CD14-positive monocyte (primary cell): Measurements from ENCODE around the gene DCDC2. TPM values are rescaled to one million over a fixed set of nuclear protein-coding genes. Genes with fewer than 3 reads are reported as not detected.

Source experiments
- DNase-seq, 3 donors: peaks; one replicate each; pipeline ENCODE4 v3.0.0-alpha.2; 2011 to 2022
- H2AFZ ChIP-seq: 2 replicates; pipeline ENCODE4 v1.6.0; 2012; ENCODE audit warnings: mild to moderate bottlenecking, low read depth, low read length, inconsistent platforms; ENCODE audit not compliant: insufficient read depth, poor library complexity, severe bottlenecking
- H3K27ac ChIP-seq, 2 donors: 1 replicate in 1 of 2; 2 replicates in 1 of 2; pipeline ENCODE4 v1.5.1; 2012 to 2013; ENCODE audit warnings: low read length in 2 of 2, control low read depth in 1 of 2, inconsistent platforms in 1 of 2, low read depth in 1 of 2, mild to moderate bottlenecking in 1 of 2
- H3K27me3 ChIP-seq, 2 donors: one replicate each; pipeline versions ENCODE4 v1.6.0 to v1.6.1; 2011 to 2013; ENCODE audit warnings: low read length in 2 of 2; ENCODE audit not compliant: control insufficient read depth in 2 of 2, insufficient read depth in 2 of 2
- H3K36me3 ChIP-seq, 2 donors: replicated peaks in 1 of 2; 1 replicate in 1 of 2; 2 replicates in 1 of 2; pipeline versions ENCODE4 v1.5.1 to v1.6.1; 2012 to 2013; ENCODE audit warnings: low read length in 2 of 2, control low read depth in 1 of 2, inconsistent platforms in 1 of 2, mild to moderate bottlenecking in 1 of 2; ENCODE audit not compliant: insufficient read depth in 2 of 2, control insufficient read depth in 1 of 2
- H3K4me1 ChIP-seq, 2 donors: 1 replicate in 1 of 2; 2 replicates in 1 of 2; pipeline versions ENCODE4 v1.5.1 to v1.6.1; 2012 to 2013; ENCODE audit warnings: low read length in 2 of 2, control low read depth in 1 of 2, inconsistent platforms in 1 of 2, mild to moderate bottlenecking in 1 of 2, moderate library complexity in 1 of 2; ENCODE audit not compliant: insufficient read depth in 2 of 2, control insufficient read depth in 1 of 2
- H3K4me2 ChIP-seq: replicated peaks from 2 replicates; pipeline ENCODE3; 2012; ENCODE audit warnings: low read length, moderate library complexity, mild to moderate bottlenecking; ENCODE audit not compliant: poor library complexity, severe bottlenecking; ENCODE audit errors: extremely low read depth
- H3K4me3 ChIP-seq, 3 experiments: fragments of 200-600 bp in 1 of 3; sonication (generic) in 1 of 3; replicated peaks in 1 of 3; 1 replicate in 2 of 3; 2 replicates in 1 of 3; pipeline ENCODE4 v1.5.1; 2011 to 2013; ENCODE audit warnings: low read length in 3 of 3, mild to moderate bottlenecking in 3 of 3, control low read depth in 2 of 3, low read depth in 2 of 3, inconsistent platforms in 1 of 3, moderate library complexity in 1 of 3
- H3K79me2 ChIP-seq: 2 replicates; pipeline ENCODE4 v1.6.0; 2012; ENCODE audit warnings: mild to moderate bottlenecking, control low read depth, inconsistent platforms, low read length, moderate library complexity; ENCODE audit not compliant: insufficient read depth
- H3K9ac ChIP-seq: 2 replicates; pipeline ENCODE4 v1.6.0; 2017; ENCODE audit warnings: low read length, mild to moderate bottlenecking; ENCODE audit not compliant: insufficient read depth, poor library complexity, severe bottlenecking
- H3K9me3 ChIP-seq, 2 donors: replicated peaks in 1 of 2; 1 replicate in 1 of 2; 2 replicates in 1 of 2; pipeline versions ENCODE4 v1.5.1 to v1.6.1; 2012 to 2013; ENCODE audit warnings: low read length in 2 of 2, control low read depth in 1 of 2; ENCODE audit not compliant: control insufficient read depth in 1 of 2, insufficient read depth in 1 of 2
- H4K20me1 ChIP-seq: 2 replicates; pipeline ENCODE4 v1.6.0; 2012; ENCODE audit warnings: mild to moderate bottlenecking, low read length, control low read depth, moderate library complexity; ENCODE audit not compliant: insufficient read depth
- H3K27ac Mint-ChIP-seq, 7 donors: one replicate each; pipeline ENCODE4 v1.8.0; 2020; ENCODE audit warnings: mild to moderate bottlenecking in 7 of 7, mixed read lengths in 7 of 7, moderate library complexity in 6 of 7, inconsistent platforms in 2 of 7
- H3K27me3 Mint-ChIP-seq, 3 donors: one replicate each; pipeline ENCODE4 v1.8.0; 2021 to 2022; ENCODE audit warnings: low read depth in 3 of 3, mild to moderate bottlenecking in 3 of 3, mixed read lengths in 3 of 3, moderate library complexity in 3 of 3, inconsistent platforms in 1 of 3
- H3K36me3 Mint-ChIP-seq, 2 donors: one replicate each; pipeline ENCODE4 v1.8.0; 2020; ENCODE audit warnings: mixed read lengths in 2 of 2, inconsistent platforms in 1 of 2, mild to moderate bottlenecking in 1 of 2
- H3K4me1 Mint-ChIP-seq: one replicate; pipeline ENCODE4 v1.8.0; 2020; ENCODE audit warnings: mild to moderate bottlenecking, mixed read lengths
- H3K4me3 Mint-ChIP-seq, 2 donors: one replicate each; pipeline ENCODE4 v1.8.0; 2020; ENCODE audit warnings: mild to moderate bottlenecking in 2 of 2, mixed read lengths in 2 of 2, moderate library complexity in 1 of 2
- H3K9me3 Mint-ChIP-seq, 7 donors: one replicate each; pipeline ENCODE4 v1.8.0; 2020 to 2022; ENCODE audit warnings: mixed read lengths in 7 of 7, mild to moderate bottlenecking in 6 of 7, moderate library complexity in 6 of 7, inconsistent platforms in 2 of 7
- CTCF ChIP-seq: fragments of 200-600 bp; IDR thresholded peaks from one replicate; pipeline ENCODE4 v1.8.0; 2022; ENCODE audit warnings: antibody characterized with exemption, mild to moderate bottlenecking
- WGBS: methylation state at CpG from one replicate; pipeline ENCODE4 v1.1.5; 2013; ENCODE audit warnings: missing lambda C conversion rate; ENCODE audit not compliant: insufficient coverage; 5-methylcytosine and 5-hydroxymethylcytosine counted together
- intact Hi-C, 2 donors: fragments of 100-400 bp; cut with micrococcal nuclease; formaldehyde crosslinking; loops; one replicate each; pipeline versions ENCODE4 v1.15.0 to v1.15.1; 2023
- polyA plus RNA-seq, 3 donors: library from polyadenylated mRNA; depleted of rRNA in 1 of 3; unstranded in 2 of 3; stranded (reverse) in 1 of 3; fragments of 300-500 nt in 2 of 3; fragments of >200 nt in 1 of 3; fragmentation: Illumina TruSeq in 2 of 3; gene quantifications; 1 replicate in 2 of 3; 2 replicates in 1 of 3; pipeline ENCODE4 v1.2.3, GENCODE V29; 2012 to 2021

The DCDC2 gene
- polyA plus RNA-seq, 3 donors, result not detected

- Histone ChIP-seq H3K4me3 (no peak overlapping the region), H3K4me1 (no peaks in the 10 kb centered on the region), H3K9me3 (peaks cover 0 to 15% of the 10 kb centered on the region in 2 donors), H3K4me2 (no peak overlapping the region), H3K27ac (no peak overlapping the region), H3K36me3 (no peaks in the 10 kb centered on the region), H4K20me1 (no peaks in the 10 kb centered on the region), H3K27me3 (no peaks in the 10 kb centered on the region), H3K9ac (no peak overlapping the region), H2AFZ (no peak overlapping the region), H3K79me2 (no peaks in the 10 kb centered on the region)
- H3K36me3 Mint-ChIP-seq, result no peaks in the 10 kb centered on the region
- intact Hi-C loops, result no loop called here
- no peak for TF ChIP-seq CTCF
- DNase-seq, result no peak
- H3K9me3 Mint-ChIP-seq, result peaks cover 1 to 15% (median 6%) of the 10 kb centered on the region in 7 donors
- no peak overlapping the region for H3K27ac Mint-ChIP-seq
- no CpG with 5 or more reads among the region's 2 CpGs for WGBS
- no peaks in the 10 kb centered on the region for H3K27me3 Mint-ChIP-seq
- no peaks in the 10 kb centered on the region for H3K4me1 Mint-ChIP-seq
- no peak overlapping the region for H3K4me3 Mint-ChIP-seq
Observed at GRCh38 chr6:24139080-24139479, 218.8 kb downstream of the DCDC2 start.

- H3K79me2 ChIP-seq, result no peaks in the 10 kb centered on the region
- H3K4me1 ChIP-seq, result no peaks in the 10 kb centered on the region
- DNase-seq, result no peak
- H3K4me3 ChIP-seq, result no peak overlapping the region
- no peaks in the 10 kb centered on the region for H3K27me3 ChIP-seq
- WGBS, result no CpG with 5 or more reads among the region's 2 CpGs
- H2AFZ ChIP-seq, result no peak overlapping the region
- H3K27ac ChIP-seq, result no peak overlapping the region
- no peaks in the 10 kb centered on the region for H4K20me1 ChIP-seq
- no peak overlapping the region for H3K4me3 Mint-ChIP-seq
- peaks cover 0 to 3% of the 10 kb centered on the region in 2 donors for H3K9me3 ChIP-seq
- no peak overlapping the region for H3K4me2 ChIP-seq
- H3K9ac ChIP-seq, result no peak overlapping the region
- intact Hi-C loops, result no loop called here
- no peak for TF ChIP-seq CTCF
- H3K4me1 Mint-ChIP-seq, result no peaks in the 10 kb centered on the region
- H3K9me3 Mint-ChIP-seq, result peaks cover 0 to 1% (median 0%) of the 10 kb centered on the region in 7 donors
- peaks cover 0 to 4% (median under 1%) of the 10 kb centered on the region in 3 donors for H3K27me3 Mint-ChIP-seq
- no peaks in the 10 kb centered on the region for H3K36me3 Mint-ChIP-seq
- H3K36me3 ChIP-seq, result no peaks in the 10 kb centered on the region
- no peak overlapping the region for H3K27ac Mint-ChIP-seq
Observed at GRCh38 chr6:24131751-24132150, 226.1 kb downstream of the DCDC2 start.
